Measurements from ENCODE around the gene GLI3. TPM values are rescaled to one million over a fixed set of nuclear protein-coding genes. Genes with fewer than 3 reads are reported as not detected.

The GLI3 gene
- total RNA-seq, 6 experiments from 2014 or later: 0.12 to 0.95 (median 0.21) TPM

GRCh38 chr7:42192066-42192465 is 44.9 kb downstream of the GLI3 start:
- no peak for DNase-seq
- no peaks in the 10 kb centered on the region for H3K4me1 ChIP-seq
- no peak overlapping the region for H3K27ac ChIP-seq
- no peaks in the 10 kb centered on the region for H3K9me3 ChIP-seq
- intact Hi-C loops (cut with DNase I): no loop called here
- no peaks in the 10 kb centered on the region for H3K36me3 ChIP-seq
- H3K4me3 ChIP-seq: no peak overlapping the region
- WGBS (ENCODE audit: insufficient coverage, low coverage, low lambda C conversion rate, missing lambda C conversion rate): 63% methylated on average over 3 of the region's 3 CpGs
- H3K27me3 ChIP-seq: no peaks in the 10 kb centered on the region
- no peak for ATAC-seq
- TF ChIP-seq CTCF (IDR thresholded peaks at IDR 0.05) (no peak), POLR2A (IDR thresholded peaks at IDR 0.05) (no peak)

- 29% methylated on average over 1 of the region's 1 CpG for WGBS (ENCODE audit: insufficient coverage, low coverage, low lambda C conversion rate, missing lambda C conversion rate)
- intact Hi-C loops (cut with DNase I): no loop called here
- Histone ChIP-seq H3K4me3 (no peak overlapping the region), H3K9me3 (no peaks in the 10 kb centered on the region), H3K27me3 (no peaks in the 10 kb centered on the region), H3K36me3 (no peaks in the 10 kb centered on the region), H3K27ac (no peak overlapping the region), H3K4me1 (no peaks in the 10 kb centered on the region)
- no peak for ATAC-seq
- DNase-seq: no peak
- TF ChIP-seq POLR2A (IDR thresholded peaks at IDR 0.05) (no peak), CTCF (IDR thresholded peaks at IDR 0.05) (no peak)
Measured at GRCh38 chr7:42189535-42189934, 47.5 kb downstream of the GLI3 start.

GRCh38 chr7:42186151-42186550 is 50.9 kb downstream of the GLI3 start:
- no peak overlapping the region for H3K27ac ChIP-seq
- ATAC-seq (no peak), DNase-seq (no peak)
- intact Hi-C loops (cut with DNase I): no loop called here
- no peak overlapping the region for H3K4me3 ChIP-seq
- H3K4me1 ChIP-seq: no peaks in the 10 kb centered on the region
- no peaks in the 10 kb centered on the region for H3K36me3 ChIP-seq
- 40% methylated on average over 5 of the region's 5 CpGs for WGBS (ENCODE audit: insufficient coverage, low coverage, low lambda C conversion rate, missing lambda C conversion rate)
- H3K27me3 ChIP-seq: no peaks in the 10 kb centered on the region
- H3K9me3 ChIP-seq: no peaks in the 10 kb centered on the region
- TF ChIP-seq CTCF (IDR thresholded peaks at IDR 0.05): peak in 3 of 4 donors; percentile 26 to 29 (median 26)
- no peak for TF ChIP-seq POLR2A (IDR thresholded peaks at IDR 0.05)

GRCh38 chr7:42185726-42186125 is 51.3 kb downstream of the GLI3 start:
- H3K4me3 ChIP-seq: no peak overlapping the region
- no peak for TF ChIP-seq CTCF (IDR thresholded peaks at IDR 0.05)
- TF ChIP-seq POLR2A (IDR thresholded peaks at IDR 0.05): no peak
- intact Hi-C loops (cut with DNase I): no loop called here
- no peak for DNase-seq
- no peak for ATAC-seq
- H3K36me3 ChIP-seq: no peaks in the 10 kb centered on the region
- no peak overlapping the region for H3K27ac ChIP-seq
- no peaks in the 10 kb centered on the region for H3K27me3 ChIP-seq
- no peaks in the 10 kb centered on the region for H3K9me3 ChIP-seq
- WGBS (ENCODE audit: insufficient coverage, low coverage, low lambda C conversion rate, missing lambda C conversion rate): 60% methylated on average over 3 of the region's 4 CpGs
- no peaks in the 10 kb centered on the region for H3K4me1 ChIP-seq

GRCh38 chr7:42183547-42183946 is 53.5 kb downstream of the GLI3 start:
- H3K36me3 ChIP-seq: no peaks in the 10 kb centered on the region
- no peaks in the 10 kb centered on the region for H3K4me1 ChIP-seq
- WGBS (ENCODE audit: insufficient coverage, low coverage, low lambda C conversion rate, missing lambda C conversion rate): 76% methylated on average over 5 of the region's 6 CpGs
- no peaks in the 10 kb centered on the region for H3K9me3 ChIP-seq
- H3K27me3 ChIP-seq: no peaks in the 10 kb centered on the region
- DNase-seq: no peak
- TF ChIP-seq POLR2A (IDR thresholded peaks at IDR 0.05) (no peak), CTCF (IDR thresholded peaks at IDR 0.05) (no peak)
- no peak for ATAC-seq
- H3K4me3 ChIP-seq: no peak overlapping the region
- intact Hi-C loops (cut with DNase I): no loop called here
- H3K27ac ChIP-seq: no peak overlapping the region
